Neural progenitor cell (in vitro differentiated cells): ENCODE measurements around the gene WRAP73. TPM values are rescaled to one million over a fixed set of nuclear protein-coding genes. Genes with fewer than 3 reads are reported as not detected.
A peak's percentile ranks its signal among the peaks of the same experiment; 100 is the strongest.

Experiments used
- DNase-seq: peaks from one replicate; pipeline ENCODE4 v3.0.0-alpha.2; 2016; ENCODE audit warnings: low spot score
- H2AFZ ChIP-seq: fragments of 200-600 bp; sonication (generic); replicated peaks from 2 replicates; pipeline ENCODE4 v1.6.1; 2016; ENCODE audit warnings: antibody characterized with exemption
- H3F3A ChIP-seq: fragments of 200-600 bp; sonication (generic); 2 replicates; pipeline ENCODE4 v1.6.1; 2016; ENCODE audit warnings: antibody characterized with exemption, low read depth
- H3K27ac ChIP-seq: fragments of 200-600 bp; sonication (generic); 2 replicates; pipeline ENCODE4 v1.5.1; 2016; ENCODE audit warnings: mild to moderate bottlenecking
- H3K27me3 ChIP-seq: fragments of 200-600 bp; sonication (generic); 2 replicates; pipeline ENCODE4 v1.6.1; 2016; ENCODE audit warnings: mild to moderate bottlenecking, moderate library complexity
- H3K36me3 ChIP-seq: fragments of 200-600 bp; sonication (generic); 2 replicates; pipeline ENCODE4 v1.5.1; 2016
- H3K4me1 ChIP-seq: fragments of 200-600 bp; sonication (generic); 2 replicates; pipeline ENCODE4 v1.6.1; 2016; ENCODE audit warnings: mixed run types
- H3K4me2 ChIP-seq: fragments of 200-600 bp; sonication (generic); 2 replicates; pipeline ENCODE4 v1.6.1; 2016
- H3K4me3 ChIP-seq: fragments of 200-600 bp; sonication (generic); 2 replicates; pipeline ENCODE4 v1.5.1; 2016
- H3K79me2 ChIP-seq: fragments of 200-600 bp; sonication (generic); 2 replicates; pipeline ENCODE4 v1.6.1; 2016; ENCODE audit warnings: low read depth
- H3K9ac ChIP-seq: fragments of 200-600 bp; sonication (generic); 2 replicates; pipeline ENCODE4 v1.6.1; 2016
- H3K9me3 ChIP-seq: fragments of 200-600 bp; sonication (generic); 2 replicates; pipeline ENCODE4 v1.5.1; 2016; ENCODE audit warnings: low read depth
- H4K20me1 ChIP-seq: fragments of 200-600 bp; sonication (generic); 2 replicates; pipeline ENCODE4 v1.6.1; 2016; ENCODE audit warnings: low read depth
- H3K27ac Mint-ChIP-seq: 3 replicates; pipeline ENCODE4 v1.8.0; 2021; ENCODE audit warnings: mixed read lengths
- H3K27me3 Mint-ChIP-seq: 2 replicates; pipeline ENCODE4 v1.8.0; 2022; ENCODE audit warnings: low read depth, mild to moderate bottlenecking, inconsistent platforms, moderate library complexity, mixed read lengths; ENCODE audit not compliant: insufficient read depth
- H3K36me3 Mint-ChIP-seq: 3 replicates; pipeline ENCODE4 v1.8.0; 2021; ENCODE audit warnings: mixed read lengths
- H3K4me1 Mint-ChIP-seq: 3 replicates; pipeline ENCODE4 v1.8.0; 2021; ENCODE audit warnings: mixed read lengths
- H3K4me3 Mint-ChIP-seq: 3 replicates; pipeline ENCODE4 v1.8.0; 2021; ENCODE audit warnings: mild to moderate bottlenecking, moderate library complexity, mixed read lengths
- H3K9me3 Mint-ChIP-seq: 3 replicates; pipeline ENCODE4 v1.8.0; 2020; ENCODE audit warnings: mixed read lengths
- CTCF ChIP-seq: fragments of 200-600 bp; sonication (generic); IDR thresholded peaks from 2 replicates; pipeline ENCODE4 v1.5.1; 2017; ENCODE audit warnings: antibody characterized with exemption, mild to moderate bottlenecking
- EZH2 ChIP-seq: fragments of 200-600 bp; sonication (generic); IDR thresholded peaks from 2 replicates; pipeline ENCODE4 v1.6.1; 2017; ENCODE audit warnings: antibody characterized with exemption, mild to moderate bottlenecking, moderate library complexity
- EZH2phosphoT487 ChIP-seq: fragments of 200-600 bp; sonication (generic); IDR thresholded peaks from 2 replicates; pipeline ENCODE4 v1.6.1; 2017; ENCODE audit warnings: antibody characterized with exemption
- total RNA-seq: library from RNA; depleted of rRNA; stranded (reverse); fragments of >200 nt; gene quantifications from 2 replicates; pipeline ENCODE4 v1.2.3, GENCODE V29; 2015; ENCODE audit warnings: low replicate concordance

Gene WRAP73
- total RNA-seq, 1 donor from 2014 or later: 12.0 TPM

DNA sequence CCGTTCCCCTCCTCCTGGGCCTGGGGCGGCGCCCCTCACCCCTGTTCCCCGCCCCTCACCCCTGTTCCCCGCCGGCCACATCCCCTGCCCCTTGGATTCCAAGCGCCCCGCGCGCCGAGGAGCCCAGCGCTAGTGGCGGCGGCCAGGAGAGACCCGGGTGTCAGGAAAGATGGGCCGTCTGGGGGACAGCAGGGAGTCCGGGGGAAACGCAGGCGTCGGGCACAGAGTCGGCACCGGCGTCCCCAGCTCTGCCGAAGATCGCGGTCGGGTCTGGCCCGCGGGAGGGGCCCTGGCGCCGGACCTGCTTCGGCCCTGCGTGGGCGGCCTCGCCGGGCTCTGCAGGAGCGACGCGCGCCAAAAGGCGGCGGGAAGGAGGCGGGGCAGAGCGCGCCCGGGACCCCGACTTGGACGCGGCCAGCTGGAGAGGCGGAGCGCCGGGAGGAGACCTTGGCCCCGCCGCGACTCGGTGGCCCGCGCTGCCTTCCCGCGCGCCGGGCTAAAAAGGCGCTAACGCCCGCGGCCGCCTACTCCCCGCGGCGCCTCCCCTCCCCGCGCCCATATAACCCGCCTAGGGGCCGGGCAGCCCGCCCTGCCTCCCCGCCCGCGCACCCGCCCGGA is 2.1 kb upstream of the WRAP73 start, which contains the start of gene TP73:
TSS of gene TP73 (plus strand) at position 587 of the 618 bp plus-strand sequence. CDS start 29,850 bp downstream, outside the sequence.
- H3K4me1 ChIP-seq: peaks cover 11% of the 10 kb centered on the region
- peaks cover 73% of the 10 kb centered on the region for H3K27me3 ChIP-seq
- H3K27ac ChIP-seq: no peak within 1 kb of the TSS
- H3K36me3 ChIP-seq: no peaks in the 10 kb centered on the region
- Mint-ChIP-seq H3K27me3 (peaks cover 49% of the 10 kb centered on the region), H3K36me3 (no peaks in the 10 kb centered on the region), H3K4me3 (peak within 1 kb of the TSS; percentile 70), H3K27ac (no peak within 1 kb of the TSS), H3K9me3 (peaks cover 2% of the 10 kb centered on the region), H3K4me1 (peaks cover 20% of the 10 kb centered on the region)
- H3K9ac ChIP-seq: no peak within 1 kb of the TSS
- peaks cover 11% of the 10 kb centered on the region for H3K79me2 ChIP-seq
- H3K4me2 ChIP-seq: peak within 1 kb of the TSS; percentile 83
- TF ChIP-seq CTCF (no peak), EZH2 (peak; percentile 38)
- peaks cover 39% of the 10 kb centered on the region for H4K20me1 ChIP-seq
- H3K4me3 ChIP-seq: peak within 1 kb of the TSS; percentile 42
- DNase-seq: peak; percentile 72
- H2AFZ ChIP-seq: no peak within 1 kb of the TSS
- no peaks in the 10 kb centered on the region for H3K9me3 ChIP-seq
- H3F3A ChIP-seq: peaks cover 20% of the 10 kb centered on the region

- no peak overlapping the region for H3K9ac ChIP-seq
- H3K36me3 ChIP-seq: no peaks in the 10 kb centered on the region
- peaks cover 11% of the 10 kb centered on the region for H3K79me2 ChIP-seq
- H3K9me3 ChIP-seq: no peaks in the 10 kb centered on the region
- no peak overlapping the region for H2AFZ ChIP-seq
- H3K27me3 Mint-ChIP-seq: peaks cover 45% of the 10 kb centered on the region
- H3K27ac ChIP-seq: no peak overlapping the region
- TF ChIP-seq EZH2phosphoT487 (peak; percentile 96), EZH2 (peak; percentile 100), CTCF (no peak)
- peak; percentile 64 for DNase-seq
- peaks cover 66% of the 10 kb centered on the region for H3K27me3 ChIP-seq
- peak overlapping the region; percentile 42 for H3K4me3 ChIP-seq
- peak overlapping the region; percentile 70 for H3K4me3 Mint-ChIP-seq
- H3K27ac Mint-ChIP-seq: no peak overlapping the region
- peaks cover 11% of the 10 kb centered on the region for H3K4me1 ChIP-seq
- H3F3A ChIP-seq: peaks cover 20% of the 10 kb centered on the region
- H3K36me3 Mint-ChIP-seq: no peaks in the 10 kb centered on the region
- peaks cover 2% of the 10 kb centered on the region for H3K9me3 Mint-ChIP-seq
- peak overlapping the region; percentile 83 for H3K4me2 ChIP-seq
- H3K4me1 Mint-ChIP-seq: peaks cover 20% of the 10 kb centered on the region
- peaks cover 39% of the 10 kb centered on the region for H4K20me1 ChIP-seq
Measured at GRCh38 chr1:3651026-3651929, 1.4 kb upstream of the WRAP73 start.

DNA sequence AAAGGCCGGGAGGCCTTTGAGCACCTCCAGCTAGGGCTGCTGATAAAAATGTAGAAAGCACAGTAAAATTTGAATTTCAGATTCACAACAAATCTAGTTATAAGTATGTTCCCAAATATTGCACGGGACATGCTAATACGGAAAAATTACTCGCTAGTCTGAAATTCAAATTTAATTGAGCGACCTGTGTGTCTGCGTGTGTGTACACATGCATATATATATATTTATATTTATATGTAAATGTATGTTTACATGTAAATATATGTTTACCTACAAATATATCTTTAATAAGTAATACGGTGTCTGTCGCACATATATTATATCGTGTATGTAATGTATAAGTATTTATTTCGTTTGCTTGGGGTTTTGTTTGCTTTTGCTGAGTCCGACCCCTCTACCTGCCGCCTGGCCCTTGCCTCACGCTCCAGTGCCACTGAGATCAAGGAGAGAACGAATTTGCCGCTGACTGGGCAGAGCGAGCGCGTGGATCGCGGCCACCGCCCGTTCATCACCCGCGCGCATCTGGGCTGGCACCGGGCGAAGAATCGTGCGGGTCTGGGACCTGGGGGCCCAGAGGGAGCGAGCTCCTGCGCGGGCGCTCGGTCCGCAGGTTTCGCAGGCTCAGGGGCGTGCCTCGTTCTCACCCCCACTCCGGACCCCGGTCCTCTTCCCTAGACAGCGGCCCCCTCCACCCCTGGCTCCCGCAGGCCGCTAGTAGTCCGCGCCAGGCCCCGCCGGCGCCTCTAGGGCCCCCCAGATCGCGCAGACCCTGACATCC is 534 bp upstream of the WRAP73 start:
- no peak overlapping the region for H2AFZ ChIP-seq

More for the DNA sequence above, 534 bp upstream of the WRAP73 start:
- H3K27ac ChIP-seq: no peak overlapping the region
- peaks cover 37% of the 10 kb centered on the region for H3K27me3 Mint-ChIP-seq
- peaks cover 39% of the 10 kb centered on the region for H4K20me1 ChIP-seq
- H3K36me3 Mint-ChIP-seq: peaks cover 2% of the 10 kb centered on the region
- H3K4me3 ChIP-seq: peak overlapping the region; percentile 72
- peak overlapping the region; percentile 93 for H3K4me2 ChIP-seq
- no peak overlapping the region for H3K27ac Mint-ChIP-seq
- peaks cover 57% of the 10 kb centered on the region for H3K27me3 ChIP-seq
- H3K4me1 ChIP-seq: peaks cover 11% of the 10 kb centered on the region
- H3K9ac ChIP-seq: no peak overlapping the region
- H3K9me3 Mint-ChIP-seq: peaks cover 2% of the 10 kb centered on the region
- no peaks in the 10 kb centered on the region for H3K9me3 ChIP-seq
- H3K79me2 ChIP-seq: peaks cover 11% of the 10 kb centered on the region
- no peak for DNase-seq
- H3F3A ChIP-seq: peaks cover 20% of the 10 kb centered on the region
- H3K4me3 Mint-ChIP-seq: peak overlapping the region; percentile 85
- no peaks in the 10 kb centered on the region for H3K36me3 ChIP-seq
- TF ChIP-seq EZH2 (no peak), EZH2phosphoT487 (peak; percentile 97), CTCF (no peak)
- H3K4me1 Mint-ChIP-seq: peaks cover 20% of the 10 kb centered on the region
